ENCODE measurements around the gene SGMS1. TPM values are rescaled to one million over a fixed set of nuclear protein-coding genes. Genes with fewer than 3 reads are reported as not detected.
"Not testable (repeated sequence)": the region's sequence is repeated elsewhere in the genome, so short reads cannot be mapped to it uniquely, and the experiment has no call there.

Gene SGMS1
- total and polyA plus RNA-seq, 2 donors from 2014 or later = 13.6 to 100 TPM

DNA sequence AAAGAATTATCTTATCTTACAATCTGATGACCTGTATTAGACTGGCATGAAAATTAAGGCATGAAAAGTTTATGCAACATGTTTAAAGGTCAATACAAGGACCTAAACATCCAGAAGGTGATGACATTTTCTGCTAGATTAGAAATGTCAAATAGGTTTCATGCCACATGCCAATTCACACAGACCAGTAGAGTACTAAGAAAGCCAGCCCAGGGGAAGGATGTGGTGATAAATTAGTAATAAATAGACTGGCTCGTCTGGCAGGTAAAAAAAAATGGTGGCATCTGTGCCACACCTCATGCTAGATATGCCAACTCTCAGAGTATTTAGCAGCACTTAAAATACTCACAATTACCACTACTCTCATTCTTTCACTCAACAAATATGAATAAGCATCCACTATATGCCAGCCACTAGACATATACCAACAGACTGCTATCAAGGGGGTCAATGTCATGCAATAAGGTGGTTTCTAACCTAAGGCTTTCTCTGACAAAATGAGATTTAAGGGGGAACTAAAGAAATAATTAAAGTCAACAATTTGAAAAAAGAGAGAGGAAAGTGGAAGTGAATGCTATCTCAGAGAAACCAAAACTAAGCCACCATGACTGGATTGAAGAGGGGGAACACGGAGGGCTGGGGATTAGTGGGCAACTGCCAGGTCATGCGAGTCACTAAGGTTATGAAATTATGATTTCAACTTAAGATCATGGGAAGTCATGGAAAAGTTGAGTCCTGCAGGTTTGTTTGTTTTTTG lies 83.5 kb downstream of the SGMS1 start:
- intact Hi-C loops (cut with DNase I) = no loop called here
- FAIRE-seq = no peak

DNA sequence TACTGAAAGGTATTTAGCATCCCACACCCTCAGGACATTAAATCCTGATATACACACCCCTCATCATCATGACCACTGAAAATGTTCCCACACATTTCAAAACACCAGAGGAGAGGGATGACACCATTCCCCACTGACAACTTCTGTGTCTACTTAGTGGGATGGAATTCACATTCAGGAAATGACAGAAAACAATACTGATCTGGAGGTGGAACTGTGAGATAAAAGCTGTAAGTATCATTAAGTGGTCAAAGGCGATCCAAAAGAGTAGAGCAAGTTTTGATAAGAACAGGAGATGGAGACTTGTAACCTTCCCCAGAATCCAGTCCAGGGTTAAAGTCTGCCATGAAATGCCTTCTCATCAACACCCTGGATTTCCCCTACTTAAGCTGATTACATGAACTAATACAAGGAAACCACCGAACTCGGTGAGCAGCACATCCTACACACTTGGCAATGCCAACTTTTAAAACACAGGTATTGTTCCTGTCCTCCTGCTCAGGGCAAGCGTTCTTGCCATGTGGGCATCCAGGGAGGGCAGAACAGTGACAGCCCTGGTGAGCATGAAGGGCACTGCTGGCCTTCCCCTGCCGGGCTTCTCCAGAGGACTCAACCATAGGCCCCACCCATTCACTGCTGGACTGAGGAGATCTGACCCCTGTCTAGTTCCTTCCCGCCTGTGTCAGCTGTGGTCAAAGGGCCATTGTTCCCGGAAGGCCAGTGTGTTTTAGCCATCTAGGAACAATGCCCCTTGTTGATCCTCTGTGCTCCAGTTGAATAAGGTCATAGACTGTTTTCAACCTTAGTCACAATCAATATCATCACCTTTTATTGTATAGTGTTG lies 85.0 kb downstream of the SGMS1 start:
- no peaks in the 10 kb centered on the region for H3K36me3 ChIP-seq (ENCODE audit: control insufficient read depth in 2 of 3, insufficient read depth in 3 of 3, low read length in 3 of 3)
- TF ChIP-seq, protein P1, sequence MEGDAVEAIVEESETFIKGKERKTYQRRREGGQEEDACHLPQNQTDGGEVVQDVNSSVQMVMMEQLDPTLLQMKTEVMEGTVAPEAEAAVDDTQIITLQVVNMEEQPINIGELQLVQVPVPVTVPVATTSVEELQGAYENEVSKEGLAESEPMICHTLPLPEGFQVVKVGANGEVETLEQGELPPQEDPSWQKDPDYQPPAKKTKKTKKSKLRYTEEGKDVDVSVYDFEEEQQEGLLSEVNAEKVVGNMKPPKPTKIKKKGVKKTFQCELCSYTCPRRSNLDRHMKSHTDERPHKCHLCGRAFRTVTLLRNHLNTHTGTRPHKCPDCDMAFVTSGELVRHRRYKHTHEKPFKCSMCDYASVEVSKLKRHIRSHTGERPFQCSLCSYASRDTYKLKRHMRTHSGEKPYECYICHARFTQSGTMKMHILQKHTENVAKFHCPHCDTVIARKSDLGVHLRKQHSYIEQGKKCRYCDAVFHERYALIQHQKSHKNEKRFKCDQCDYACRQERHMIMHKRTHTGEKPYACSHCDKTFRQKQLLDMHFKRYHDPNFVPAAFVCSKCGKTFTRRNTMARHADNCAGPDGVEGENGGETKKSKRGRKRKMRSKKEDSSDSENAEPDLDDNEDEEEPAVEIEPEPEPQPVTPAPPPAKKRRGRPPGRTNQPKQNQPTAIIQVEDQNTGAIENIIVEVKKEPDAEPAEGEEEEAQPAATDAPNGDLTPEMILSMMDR (IDR thresholded peaks at IDR 0.05; ENCODE audit: borderline replicate concordance, extremely low read depth, insufficient read depth) = no peak
- intact Hi-C loops (cut with DNase I) = no loop called here
- no peak overlapping the region for H3K9ac ChIP-seq (ENCODE audit: low read length in 3 of 3)
- no peak overlapping the region for H3K27ac ChIP-seq (ENCODE audit: low read depth in 2 of 2, low read length in 2 of 2)
- no peaks in the 10 kb centered on the region for H3K27me3 ChIP-seq (ENCODE audit: control insufficient read depth, insufficient read depth, low read length)
- H3K4me3 ChIP-seq (ENCODE audit: low read length in 3 of 3) = no peak overlapping the region
- H3K9me3 ChIP-seq (ENCODE audit: control insufficient read depth in 2 of 3, insufficient read depth in 1 of 3, low read length in 3 of 3) = no peaks in the 10 kb centered on the region
- DNase-seq (no peak), FAIRE-seq (no peak)
- H3K4me1 ChIP-seq (ENCODE audit: control insufficient read depth in 2 of 3, insufficient read depth in 2 of 3, low read depth in 1 of 3, low read length in 3 of 3) = no peaks in the 10 kb centered on the region

More for the DNA sequence above, 83.5 kb downstream of the SGMS1 start:
- Histone ChIP-seq H3K4me3 (ENCODE audit: low read length in 3 of 3) (no peak overlapping the region), H3K9me3 (ENCODE audit: control insufficient read depth in 2 of 3, insufficient read depth in 1 of 3, low read length in 3 of 3) (no peaks in the 10 kb centered on the region), H3K27me3 (ENCODE audit: control insufficient read depth, insufficient read depth, low read length) (no peaks in the 10 kb centered on the region), H3K27ac (ENCODE audit: low read depth in 2 of 2, low read length in 2 of 2) (no peak overlapping the region), H3K4me1 (ENCODE audit: control insufficient read depth in 2 of 3, insufficient read depth in 2 of 3, low read depth in 1 of 3, low read length in 3 of 3) (peaks cover 0 to 2% (median 0%) of the 10 kb centered on the region in 3 donors), H3K36me3 (ENCODE audit: control insufficient read depth in 2 of 3, insufficient read depth in 3 of 3, low read length in 3 of 3) (no peaks in the 10 kb centered on the region), H3K9ac (ENCODE audit: low read length in 3 of 3) (no peak overlapping the region)
- DNase-seq = no peak
- TF ChIP-seq, protein P1 (IDR thresholded peaks at IDR 0.05; ENCODE audit: borderline replicate concordance, extremely low read depth, insufficient read depth) = no peak

DNA sequence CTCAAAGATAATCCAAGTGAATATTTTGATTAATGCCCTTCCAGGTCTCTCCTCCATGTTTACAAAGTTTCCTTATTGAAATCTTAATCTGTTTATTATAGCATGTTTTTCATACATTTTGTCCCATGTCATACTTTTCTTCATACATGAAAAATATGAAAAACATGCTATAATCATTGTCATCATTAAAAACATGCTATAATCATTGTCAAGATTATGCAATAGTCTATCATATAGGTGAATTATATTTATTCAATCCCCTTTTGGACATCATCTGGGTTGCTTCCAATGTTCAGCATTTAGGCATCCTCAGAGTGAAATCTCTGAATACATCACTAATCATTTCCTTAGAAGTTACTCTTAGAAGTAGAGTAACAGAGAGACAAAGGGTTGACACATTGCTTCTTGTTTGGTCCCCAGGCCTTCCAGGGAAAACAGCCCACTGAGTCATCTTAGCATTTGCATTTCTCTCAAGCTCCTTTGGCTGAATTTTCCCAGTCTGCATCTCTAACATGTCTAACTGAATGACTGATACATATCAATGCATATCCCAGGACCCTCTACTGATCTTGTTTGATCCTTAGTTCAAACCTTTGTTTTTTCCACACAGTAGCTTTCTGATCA lies 87.0 kb downstream of the SGMS1 start:
- no peak for DNase-seq
- Histone ChIP-seq H3K27me3 (ENCODE audit: control insufficient read depth, insufficient read depth, low read length) (no peaks in the 10 kb centered on the region), H3K9ac (ENCODE audit: low read length in 3 of 3) (no peak overlapping the region), H3K27ac (ENCODE audit: low read depth in 2 of 2, low read length in 2 of 2) (no peak overlapping the region), H3K4me3 (ENCODE audit: low read length in 3 of 3) (no peak overlapping the region), H3K9me3 (ENCODE audit: control insufficient read depth in 2 of 3, insufficient read depth in 1 of 3, low read length in 3 of 3) (no peaks in the 10 kb centered on the region), H3K4me1 (ENCODE audit: control insufficient read depth in 2 of 3, insufficient read depth in 2 of 3, low read depth in 1 of 3, low read length in 3 of 3) (no peaks in the 10 kb centered on the region), H3K36me3 (ENCODE audit: control insufficient read depth in 2 of 3, insufficient read depth in 3 of 3, low read length in 3 of 3) (no peaks in the 10 kb centered on the region)
- TF ChIP-seq, protein P1 (IDR thresholded peaks at IDR 0.05; ENCODE audit: borderline replicate concordance, extremely low read depth, insufficient read depth) = no peak
- no peak for FAIRE-seq
- intact Hi-C loops (cut with DNase I) = no loop called here

DNA sequence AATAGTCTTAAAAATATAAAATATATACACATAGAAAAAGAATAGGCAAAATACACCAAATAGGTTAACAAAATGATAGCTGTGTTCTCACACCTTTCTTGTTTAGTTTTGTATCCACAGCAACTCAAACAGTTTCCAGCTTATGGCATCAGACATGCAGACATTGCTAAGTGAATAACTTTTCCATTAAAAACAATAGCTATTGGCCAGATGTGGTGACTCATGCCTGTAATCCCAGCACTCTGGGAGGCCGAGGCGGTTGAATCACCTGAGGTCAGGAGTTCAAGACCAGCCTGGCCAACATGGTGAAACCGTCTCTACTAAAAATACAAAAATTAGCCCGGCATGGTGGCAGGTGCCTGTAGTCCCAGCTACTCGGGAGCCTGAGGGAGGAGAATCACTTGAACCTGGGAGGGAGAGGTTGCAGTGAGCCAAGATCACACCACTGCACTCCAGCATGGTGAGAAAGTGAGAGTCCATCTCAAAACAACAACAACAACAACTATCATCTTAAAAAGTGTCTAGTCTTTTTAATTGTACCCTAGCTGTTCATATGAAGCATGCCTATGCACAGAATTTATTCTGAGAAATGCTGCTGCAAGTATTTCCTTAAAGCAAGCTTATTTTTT lies 88.9 kb downstream of the SGMS1 start:
- intact Hi-C loops (cut with DNase I) = not testable (repeated sequence)

More for the DNA sequence above, 88.9 kb downstream of the SGMS1 start:
- H3K27me3 ChIP-seq (ENCODE audit: control insufficient read depth, insufficient read depth, low read length); H3K36me3 ChIP-seq (ENCODE audit: control insufficient read depth in 2 of 3, insufficient read depth in 3 of 3, low read length in 3 of 3); H3K4me3 ChIP-seq (ENCODE audit: low read length in 3 of 3); H3K9me3 ChIP-seq (ENCODE audit: control insufficient read depth in 2 of 3, insufficient read depth in 1 of 3, low read length in 3 of 3); FAIRE-seq; H3K27ac ChIP-seq (ENCODE audit: low read depth in 2 of 2, low read length in 2 of 2); H3K9ac ChIP-seq (ENCODE audit: low read length in 3 of 3); DNase-seq; H3K4me1 ChIP-seq (ENCODE audit: control insufficient read depth in 2 of 3, insufficient read depth in 2 of 3, low read depth in 1 of 3, low read length in 3 of 3): not testable (repeated sequence)
